HCT116 (cell line): ENCODE measurements around the gene CPED1.

Experiments used
- CTCF ChIP-seq, 3 experiments: fragments of 200-600 bp in 1 of 3; sonication (generic) in 1 of 3; IDR thresholded peaks in 2 of 3; conservative IDR thresholded peaks in 1 of 3; 2 replicates each; pipeline ENCODE4 v1.5.1; 2012 to 2017; ENCODE audit warnings: low read depth in 2 of 3, low read length in 2 of 3, antibody characterized with exemption in 1 of 3, borderline replicate concordance in 1 of 3, control low read depth in 1 of 3, mild to moderate bottlenecking in 1 of 3, mixed read lengths in 1 of 3, mixed run types in 1 of 3, moderate library complexity in 1 of 3; ENCODE audit not compliant: insufficient read depth in 1 of 3
- POLR2A ChIP-seq: IDR thresholded peaks from 2 replicates; pipeline ENCODE4 v1.7.0; 2011; ENCODE audit warnings: borderline replicate concordance; ENCODE audit not compliant: insufficient read depth, insufficient read length; ENCODE audit errors: extremely low read depth
- POLR2AphosphoS5 ChIP-seq: IDR thresholded peaks from 2 replicates; pipeline ENCODE4 v1.6.1; 2011; ENCODE audit warnings: mild to moderate bottlenecking, low read depth, low read length, moderate library complexity
- RAD21 ChIP-seq: IDR thresholded peaks from 2 replicates; pipeline ENCODE4 v1.6.1; 2012; ENCODE audit warnings: low read depth, mild to moderate bottlenecking
- REST ChIP-seq: IDR thresholded peaks from 2 replicates; pipeline ENCODE4 v1.6.1; 2012; ENCODE audit warnings: low read depth
- SP1 ChIP-seq: IDR thresholded peaks from 2 replicates; pipeline ENCODE4 v1.6.1; 2012; ENCODE audit warnings: low read depth
- YY1 ChIP-seq: IDR thresholded peaks from 2 replicates; pipeline ENCODE4 v1.6.1; 2011; ENCODE audit warnings: low read length, low read depth, moderate library complexity, mild to moderate bottlenecking; ENCODE audit not compliant: insufficient replicate concordance; ENCODE audit errors: extremely low read depth
- TF ChIP-seq, protein P1 (sequence below): IDR thresholded peaks from 2 replicates; pipeline ENCODE4 v1.6.1; 2011; ENCODE audit warnings: mild to moderate bottlenecking, low read length, moderate library complexity; ENCODE audit not compliant: insufficient replicate concordance; ENCODE audit errors: extremely low read depth
- TF ChIP-seq, protein P2 (sequence below): IDR thresholded peaks from 2 replicates; pipeline ENCODE4 v1.6.1; 2012

DNA sequence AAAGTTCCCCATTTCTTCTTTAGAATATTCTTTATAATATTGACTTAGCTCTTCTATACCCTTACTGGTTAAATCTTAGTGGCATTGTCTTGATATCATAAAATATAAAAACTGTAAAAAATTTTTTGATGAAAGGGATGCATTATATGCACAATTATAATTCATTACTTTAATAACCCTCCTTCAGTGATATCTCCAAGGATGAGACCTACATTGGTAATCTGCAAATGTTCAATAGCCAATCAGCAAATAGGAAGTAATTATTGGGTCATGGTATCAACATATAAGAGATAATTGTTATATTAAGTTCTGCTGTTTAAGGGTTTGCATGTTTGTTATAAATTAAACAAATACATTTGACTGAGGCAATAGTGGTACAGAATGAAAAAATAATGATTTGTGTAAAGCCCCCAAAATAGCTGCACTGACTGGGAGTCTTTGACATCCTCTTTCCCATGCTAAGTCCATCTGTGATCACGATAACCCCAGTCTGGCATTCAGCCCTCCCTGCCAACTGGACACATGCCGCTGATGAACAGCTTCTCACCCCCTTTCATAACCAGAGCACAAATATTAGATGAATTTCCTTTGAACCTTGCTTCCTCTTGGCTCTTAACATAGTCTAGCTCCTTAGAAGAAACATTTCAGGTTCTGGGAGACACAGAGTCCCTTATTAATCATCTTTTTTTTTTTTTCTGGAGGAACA is 169.5 kb downstream of the CPED1 start:
- no peak for TF ChIP-seq POLR2AphosphoS5
- TF ChIP-seq, protein P1, sequence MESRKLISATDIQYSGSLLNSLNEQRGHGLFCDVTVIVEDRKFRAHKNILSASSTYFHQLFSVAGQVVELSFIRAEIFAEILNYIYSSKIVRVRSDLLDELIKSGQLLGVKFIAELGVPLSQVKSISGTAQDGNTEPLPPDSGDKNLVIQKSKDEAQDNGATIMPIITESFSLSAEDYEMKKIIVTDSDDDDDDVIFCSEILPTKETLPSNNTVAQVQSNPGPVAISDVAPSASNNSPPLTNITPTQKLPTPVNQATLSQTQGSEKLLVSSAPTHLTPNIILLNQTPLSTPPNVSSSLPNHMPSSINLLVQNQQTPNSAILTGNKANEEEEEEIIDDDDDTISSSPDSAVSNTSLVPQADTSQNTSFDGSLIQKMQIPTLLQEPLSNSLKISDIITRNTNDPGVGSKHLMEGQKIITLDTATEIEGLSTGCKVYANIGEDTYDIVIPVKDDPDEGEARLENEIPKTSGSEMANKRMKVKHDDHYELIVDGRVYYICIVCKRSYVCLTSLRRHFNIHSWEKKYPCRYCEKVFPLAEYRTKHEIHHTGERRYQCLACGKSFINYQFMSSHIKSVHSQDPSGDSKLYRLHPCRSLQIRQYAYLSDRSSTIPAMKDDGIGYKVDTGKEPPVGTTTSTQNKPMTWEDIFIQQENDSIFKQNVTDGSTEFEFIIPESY = no peak
- no peak for TF ChIP-seq CTCF (IDR thresholded peaks at IDR 0.05 in 2 of 3, conservative IDR thresholded peaks at IDR 0.05 in 1 of 3; ENCODE audit: borderline replicate concordance in 1 of 3, insufficient read depth in 1 of 3, low read depth in 2 of 3, low read length in 2 of 3)
- TF ChIP-seq POLR2A = no peak
- TF ChIP-seq YY1 = no peak
- no peak for TF ChIP-seq REST
- no peak for TF ChIP-seq SP1
- TF ChIP-seq, protein P2, sequence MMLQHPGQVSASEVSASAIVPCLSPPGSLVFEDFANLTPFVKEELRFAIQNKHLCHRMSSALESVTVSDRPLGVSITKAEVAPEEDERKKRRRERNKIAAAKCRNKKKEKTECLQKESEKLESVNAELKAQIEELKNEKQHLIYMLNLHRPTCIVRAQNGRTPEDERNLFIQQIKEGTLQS = no peak
- no peak for TF ChIP-seq RAD21
